Measurements from ENCODE around the gene ENG.

The ENG gene

DNA sequence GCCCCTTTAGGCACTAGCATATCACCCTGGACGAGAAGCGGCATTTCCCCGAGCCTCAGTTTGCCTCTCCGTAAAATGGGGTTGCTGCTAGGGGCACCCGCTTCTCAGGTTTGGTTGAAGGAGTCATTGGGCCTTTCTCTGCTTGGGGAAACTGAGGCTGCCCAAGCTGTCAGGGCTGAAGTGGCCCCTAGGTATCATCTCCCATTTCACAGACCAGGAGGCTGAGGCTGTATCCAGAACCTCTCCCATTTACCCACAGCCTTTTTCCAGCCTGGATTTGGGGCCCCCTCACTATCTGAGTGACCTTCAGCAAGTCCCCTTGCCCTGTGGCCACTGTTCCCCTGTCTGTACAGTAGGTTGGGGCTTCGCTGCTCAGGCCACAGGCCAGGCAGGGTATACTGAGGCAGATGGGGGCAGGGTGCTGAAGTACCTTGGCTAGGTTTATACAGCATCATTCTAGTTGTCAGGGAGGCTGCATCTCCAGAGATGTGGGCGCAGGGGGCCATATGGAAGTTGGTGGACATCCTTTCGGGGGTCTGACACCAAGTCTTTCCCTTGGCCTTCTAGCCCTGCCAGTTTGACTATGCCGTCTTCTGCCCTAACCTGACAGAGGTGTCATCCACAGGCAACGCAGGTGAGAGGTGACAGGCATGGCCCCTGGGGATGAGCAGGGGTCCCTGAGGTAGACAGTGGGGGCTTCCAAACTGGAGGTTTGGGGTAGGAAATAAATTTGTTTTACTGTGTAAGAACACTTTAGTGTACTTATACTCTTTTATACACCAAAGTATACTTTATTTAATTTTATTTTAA, 43.9 kb downstream of the ENG start:
- ATAC-seq = no peak
- TF ChIP-seq GLIS3 (CRISPR knock-in tag; IDR thresholded peaks at IDR 0.05) (no peak), ZNF70 (CRISPR knock-in tag; IDR thresholded peaks at IDR 0.05) (no peak), ZC3H10 (CRISPR knock-in tag; IDR thresholded peaks at IDR 0.05) (no peak)

DNA sequence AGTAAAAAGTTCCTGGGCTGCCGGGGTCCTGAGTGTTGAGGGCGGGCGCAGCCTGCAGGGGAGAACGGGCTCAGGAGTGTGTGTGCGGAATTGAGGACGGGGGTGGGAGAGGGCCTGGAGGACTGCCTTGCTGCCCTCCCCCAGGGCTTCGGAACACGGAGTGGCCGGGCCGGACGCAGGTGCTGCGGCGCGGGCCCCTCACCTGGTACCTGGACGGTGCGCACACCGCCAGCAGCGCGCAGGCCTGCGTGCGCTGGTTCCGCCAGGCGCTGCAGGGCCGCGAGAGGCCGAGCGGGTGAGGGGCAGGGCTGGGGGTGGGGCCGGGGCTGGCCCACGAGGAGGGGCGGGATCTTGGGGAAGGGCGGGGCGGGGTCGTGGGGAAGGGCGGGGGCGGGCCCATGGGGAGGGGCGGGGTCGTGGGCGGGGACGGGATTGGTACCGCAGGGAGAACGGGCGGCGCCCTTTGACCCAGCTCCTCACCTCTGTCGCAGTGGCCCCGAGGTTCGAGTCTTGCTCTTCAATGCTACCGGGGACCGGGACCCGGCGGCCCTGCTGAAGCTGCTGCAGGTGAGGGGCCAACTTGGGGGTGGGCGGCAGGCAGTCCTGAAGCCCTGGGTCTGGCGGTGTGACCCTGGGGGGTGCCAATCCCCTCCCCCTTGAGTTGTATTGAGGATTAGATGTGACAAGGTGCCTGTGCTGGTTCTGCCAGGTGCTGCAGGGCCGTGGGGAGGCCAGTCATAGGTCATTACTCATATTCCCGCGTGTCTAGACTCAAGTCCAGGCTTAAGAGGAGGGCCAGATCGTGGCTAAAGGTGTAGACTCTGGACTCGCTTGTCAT, 44.7 kb downstream of the ENG start:
- no peak for ATAC-seq
- TF ChIP-seq ZNF8 (CRISPR knock-in tag; IDR thresholded peaks at IDR 0.05) = no peak
- no peak for TF ChIP-seq SNAI2 (CRISPR knock-in tag; IDR thresholded peaks at IDR 0.05)
- TF ChIP-seq OSR1 (CRISPR knock-in tag; IDR thresholded peaks at IDR 0.05) = no peak
- TF ChIP-seq ZNF70 (CRISPR knock-in tag; IDR thresholded peaks at IDR 0.05) = no peak
- TF ChIP-seq BACH2 (CRISPR knock-in tag; IDR thresholded peaks at IDR 0.05; ENCODE audit: borderline replicate concordance) = no peak
- no peak for TF ChIP-seq ARNTL (CRISPR knock-in tag; IDR thresholded peaks at IDR 0.05; ENCODE audit: borderline replicate concordance, low read depth)

- TF ChIP-seq CSDC2 (CRISPR knock-in tag; IDR thresholded peaks at IDR 0.05) (no peak), PATZ1 (CRISPR knock-in tag; IDR thresholded peaks at IDR 0.05; ENCODE audit: borderline replicate concordance) (no peak), CSRNP3 (CRISPR knock-in tag; IDR thresholded peaks at IDR 0.05) (no peak), ZC3H10 (CRISPR knock-in tag; IDR thresholded peaks at IDR 0.05) (no peak), SNAI2 (CRISPR knock-in tag; IDR thresholded peaks at IDR 0.05) (no peak), TOX (CRISPR knock-in tag; IDR thresholded peaks at IDR 0.05; ENCODE audit: borderline replicate concordance) (no peak), OSR1 (CRISPR knock-in tag; IDR thresholded peaks at IDR 0.05) (no peak), ZFP3 (CRISPR knock-in tag; IDR thresholded peaks at IDR 0.05) (no peak), TCF4 (CRISPR knock-in tag; IDR thresholded peaks at IDR 0.05; ENCODE audit: borderline replicate concordance) (no peak), ARNTL (CRISPR knock-in tag; IDR thresholded peaks at IDR 0.05; ENCODE audit: borderline replicate concordance, low read depth) (no peak), ZNF8 (CRISPR knock-in tag; IDR thresholded peaks at IDR 0.05) (no peak), PPARA (CRISPR knock-in tag; IDR thresholded peaks at IDR 0.05; ENCODE audit: borderline replicate concordance) (no peak)
- TF ChIP-seq, protein P1, sequence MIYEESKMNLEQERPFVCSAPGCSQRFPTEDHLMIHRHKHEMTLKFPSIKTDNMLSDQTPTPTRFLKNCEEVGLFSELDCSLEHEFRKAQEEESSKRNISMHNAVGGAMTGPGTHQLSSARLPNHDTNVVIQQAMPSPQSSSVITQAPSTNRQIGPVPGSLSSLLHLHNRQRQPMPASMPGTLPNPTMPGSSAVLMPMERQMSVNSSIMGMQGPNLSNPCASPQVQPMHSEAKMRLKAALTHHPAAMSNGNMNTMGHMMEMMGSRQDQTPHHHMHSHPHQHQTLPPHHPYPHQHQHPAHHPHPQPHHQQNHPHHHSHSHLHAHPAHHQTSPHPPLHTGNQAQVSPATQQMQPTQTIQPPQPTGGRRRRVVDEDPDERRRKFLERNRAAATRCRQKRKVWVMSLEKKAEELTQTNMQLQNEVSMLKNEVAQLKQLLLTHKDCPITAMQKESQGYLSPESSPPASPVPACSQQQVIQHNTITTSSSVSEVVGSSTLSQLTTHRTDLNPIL (CRISPR knock-in tag; IDR thresholded peaks at IDR 0.05; ENCODE audit: low read depth) = no peak
- ATAC-seq = no peak
Measured at GRCh38 chr9:127809002-127809539, 45.4 kb downstream of the ENG start.

GRCh38 chr9:127808347-127809001, 46.0 kb downstream of the ENG start:
- ATAC-seq = no peak
- TF ChIP-seq ZFP3 (CRISPR knock-in tag; IDR thresholded peaks at IDR 0.05) (no peak), POU6F1 (CRISPR knock-in tag; IDR thresholded peaks at IDR 0.05; ENCODE audit: borderline replicate concordance, low read depth) (no peak), CSDC2 (CRISPR knock-in tag; IDR thresholded peaks at IDR 0.05) (no peak), RARB (CRISPR knock-in tag; IDR thresholded peaks at IDR 0.05) (no peak)

All from SK-N-SH treated with all-trans-retinoic acid at 6 μM for 48 hours (cell line).